Loucy (cell line): ENCODE data around the gene NTNG1.

Experiments used
- CTCF ChIP-seq: fragments of 200-600 bp; sonication (generic); conservative IDR thresholded peaks from 2 replicates; pipeline ENCODE4 v1.5.1; 2014; ENCODE audit warnings: mild to moderate bottlenecking, antibody characterized with exemption, low read length
- EZH2phosphoT487 ChIP-seq: fragments of 200-600 bp; IDR thresholded peaks from 2 replicates; pipeline ENCODE4 v1.6.1; 2018; ENCODE audit warnings: antibody characterized with exemption, mild to moderate bottlenecking, moderate library complexity, borderline replicate concordance

GRCh38 chr1:107132195-107132594 lies 8.6 kb upstream of the NTNG1 start:
- TF ChIP-seq CTCF (no peak), EZH2phosphoT487 (no peak)
